ENCODE data around the gene LLGL2. TPM values are rescaled to one million over a fixed set of nuclear protein-coding genes. Genes with fewer than 3 reads are reported as not detected.
"Not testable (repeated sequence)": the region's sequence is repeated elsewhere in the genome, so short reads cannot be mapped to it uniquely, and the experiment has no call there.

The LLGL2 gene
- polyA plus RNA-seq, 4 donors: 40.3 to 106 (median 77.2) TPM

DNA sequence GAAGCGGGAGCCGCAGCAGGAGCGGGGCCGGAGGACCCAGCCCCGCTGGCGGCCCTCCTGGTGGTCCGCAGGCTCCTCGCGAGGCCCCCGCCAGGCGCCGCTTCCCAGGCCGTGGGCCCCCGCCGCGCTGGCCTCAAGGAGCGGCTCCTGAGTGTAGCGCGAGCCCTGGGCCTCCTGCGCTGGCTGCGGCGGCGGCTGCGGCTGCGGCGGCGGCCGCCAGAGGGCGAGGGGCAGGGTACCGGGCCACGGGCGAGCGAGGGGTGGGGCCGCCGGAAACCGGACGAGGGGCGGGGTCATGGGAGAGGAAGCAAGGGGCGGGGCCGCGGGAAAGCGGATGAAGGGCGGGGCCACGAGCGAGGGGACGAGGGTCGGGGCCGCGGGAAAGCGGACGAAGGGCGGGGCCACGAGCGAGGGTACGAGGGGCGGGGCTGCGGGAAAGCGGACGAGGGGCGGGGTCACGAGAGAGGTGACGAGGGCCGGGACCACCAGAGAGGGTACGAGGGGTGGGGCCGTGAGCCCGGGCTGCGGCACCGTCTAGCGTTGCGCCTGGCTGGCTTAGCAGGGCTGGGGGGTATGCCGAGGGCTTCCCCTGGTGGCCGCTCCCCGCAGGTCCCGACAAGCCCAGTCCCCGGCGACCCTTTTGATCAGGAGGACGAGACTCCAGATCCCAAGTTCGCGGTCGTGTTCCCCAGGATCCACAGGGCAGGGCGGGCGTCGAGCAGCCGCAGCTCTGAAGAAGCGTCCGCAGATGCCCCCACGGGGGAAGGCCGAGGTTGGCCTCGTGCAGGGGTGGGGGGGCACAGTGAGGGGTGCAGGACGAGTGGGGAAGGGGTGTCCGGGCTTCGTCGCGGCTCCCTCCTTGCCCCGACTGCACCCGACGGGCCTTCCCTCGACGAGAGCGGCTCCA lies 63.8 kb downstream of the LLGL2 start:
- peak; percentile 36 to 84 (median 80) for DNase-seq (ENCODE audit: low read depth in 4 of 4, low spot score in 2 of 4)

GRCh38 chr17:75589919-75590303 lies 64.4 kb downstream of the LLGL2 start:
- no peak for DNase-seq (ENCODE audit: low read depth in 4 of 4, low spot score in 2 of 4)

DNA sequence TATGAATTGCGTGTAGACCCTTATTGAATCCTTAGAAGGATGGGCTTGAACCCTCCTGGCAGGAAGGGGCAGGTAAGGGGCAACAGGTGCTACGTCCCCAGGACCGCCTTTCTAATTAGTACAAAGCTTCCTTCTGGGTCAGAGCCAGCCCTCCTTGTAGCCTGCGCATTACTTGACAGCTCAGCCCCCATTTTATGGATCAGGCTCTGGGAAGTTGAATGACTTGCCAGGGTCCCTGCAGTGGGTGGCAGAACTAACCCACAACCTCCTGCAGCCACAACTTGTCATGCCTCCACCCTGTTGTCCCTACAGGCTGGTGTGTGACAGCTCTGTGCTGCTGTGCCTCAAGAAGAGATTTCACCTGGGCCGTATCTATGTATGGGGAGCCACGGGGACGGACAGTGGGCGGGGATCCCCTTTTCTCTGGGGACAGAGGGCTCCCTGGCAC lies 64.8 kb downstream of the LLGL2 start:
- DNase-seq (ENCODE audit: low read depth in 4 of 4, low spot score in 2 of 4): no peak

DNA sequence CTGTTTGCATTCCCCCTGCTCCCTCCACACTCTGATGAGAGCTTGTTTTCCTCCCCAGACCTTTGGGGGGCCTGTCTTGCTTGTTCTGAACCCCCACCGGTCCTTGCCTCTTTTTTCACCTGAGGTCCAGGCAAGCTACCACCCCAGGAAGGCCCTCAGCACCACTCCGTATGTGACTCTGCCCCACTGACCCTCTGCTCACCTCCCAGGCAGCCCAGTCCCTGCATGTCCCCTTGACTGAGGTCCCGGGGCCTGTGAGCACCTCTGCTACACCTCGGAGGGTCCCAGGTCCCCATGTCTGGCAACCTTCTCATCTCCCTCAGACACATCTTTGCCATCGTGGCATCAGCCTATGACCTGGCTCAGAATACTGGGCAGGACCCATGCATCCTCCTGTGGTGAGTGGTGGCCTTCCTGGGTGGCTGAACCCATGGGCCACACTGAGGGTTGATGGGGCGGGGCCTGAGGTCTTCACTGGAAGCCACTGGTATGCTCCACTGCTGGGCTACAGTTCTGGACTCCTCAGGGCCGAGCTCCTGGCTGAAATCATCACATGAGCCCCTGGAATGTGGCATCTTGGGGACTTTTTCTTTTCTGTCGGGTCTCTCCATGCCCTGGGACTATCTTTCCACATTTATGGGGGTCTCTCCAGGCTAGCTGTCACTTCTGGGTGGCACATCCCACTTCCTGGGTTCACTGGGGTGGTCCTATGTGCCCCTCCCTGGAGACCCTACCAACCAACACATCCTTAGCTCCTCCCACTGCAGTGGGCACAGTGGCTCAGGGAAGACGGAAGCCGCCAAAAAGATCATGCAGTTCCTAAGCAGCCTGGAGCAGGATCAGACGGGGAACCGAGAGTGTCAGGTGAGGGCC lies 65.6 kb downstream of the LLGL2 start:
- DNase-seq (ENCODE audit: low read depth in 4 of 4, low spot score in 2 of 4): no peak

DNA sequence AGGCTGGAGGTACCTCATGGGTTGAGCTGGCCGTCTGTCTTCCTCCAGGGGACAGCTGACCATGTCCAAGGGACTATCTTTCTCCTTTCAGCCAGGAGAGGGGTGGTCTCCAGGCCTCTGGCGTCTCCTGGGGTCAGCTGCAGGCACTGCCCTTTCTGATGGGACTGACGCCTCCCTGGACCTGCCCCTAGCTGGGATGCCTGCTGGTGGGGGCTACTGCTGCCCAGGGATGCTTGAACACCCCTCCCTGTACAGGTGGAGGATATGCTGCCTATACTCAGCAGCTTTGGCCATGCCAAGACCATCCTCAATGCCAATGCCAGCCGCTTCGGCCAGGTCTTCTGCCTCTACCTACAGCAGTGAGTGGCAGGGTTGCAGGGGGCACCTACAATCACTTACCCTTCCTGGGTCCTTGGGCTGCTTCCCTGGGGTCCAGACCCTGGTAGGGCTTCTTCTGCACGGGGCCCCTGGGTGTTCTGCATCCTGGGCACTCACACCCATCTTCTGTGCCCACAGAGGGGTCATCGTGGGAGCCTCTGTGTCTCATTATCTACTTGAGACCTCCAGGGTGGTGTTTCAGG lies 66.3 kb downstream of the LLGL2 start:
- no peak for DNase-seq (ENCODE audit: low read depth in 4 of 4, low spot score in 2 of 4)

DNA sequence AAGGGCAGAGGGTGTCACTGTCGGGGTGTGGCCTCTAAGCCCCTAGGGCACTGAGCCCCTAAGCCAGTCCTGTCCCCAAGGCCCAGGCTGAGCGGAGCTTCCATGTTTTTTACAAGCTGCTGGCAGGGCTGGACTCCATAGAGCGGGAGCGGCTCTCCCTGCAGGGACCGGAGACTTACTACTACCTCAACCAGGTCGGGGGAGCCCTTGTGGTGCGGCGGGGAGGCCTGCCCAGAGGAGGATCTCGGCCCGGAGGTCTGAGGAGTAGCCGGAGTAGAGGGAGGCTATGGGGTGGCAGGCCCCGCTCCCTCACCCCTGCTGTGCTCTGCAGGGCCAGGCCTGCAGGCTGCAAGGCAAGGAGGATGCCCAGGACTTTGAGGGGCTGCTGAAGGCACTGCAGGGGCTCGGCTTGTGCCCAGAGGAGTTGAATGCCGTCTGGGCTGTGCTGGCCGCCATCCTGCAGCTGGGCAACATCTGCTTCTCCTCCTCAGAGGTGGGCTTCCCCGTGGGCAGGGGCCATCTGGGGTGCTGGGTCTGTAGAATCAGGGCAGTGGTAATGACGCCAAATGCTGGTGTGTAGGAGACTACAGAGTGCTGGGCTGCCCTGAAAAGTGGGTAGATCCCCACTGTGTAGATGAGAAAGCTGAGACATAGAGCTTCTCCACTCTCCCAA lies 67.0 kb downstream of the LLGL2 start:
- no peak for DNase-seq (ENCODE audit: low read depth in 4 of 4, low spot score in 2 of 4)

DNA sequence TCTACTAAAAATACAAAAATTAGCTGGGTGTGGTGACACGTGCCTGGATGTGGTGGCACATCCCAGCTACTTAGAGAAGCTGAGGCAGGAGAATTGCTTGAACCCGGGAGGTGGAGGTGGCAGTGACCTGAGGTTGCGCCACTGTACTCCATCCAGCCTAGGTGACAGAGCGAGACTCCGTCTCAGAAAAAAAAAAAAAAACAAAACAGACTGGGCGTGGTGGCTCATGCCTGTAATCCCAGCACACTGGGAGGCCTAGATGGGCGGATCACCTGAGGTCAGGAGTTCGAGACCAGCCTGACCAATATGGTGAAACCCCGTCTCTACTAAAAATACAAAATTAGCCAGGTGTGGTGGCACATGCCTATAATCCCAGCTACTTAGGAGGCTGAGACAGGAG lies 67.9 kb downstream of the LLGL2 start:
- not testable (repeated sequence) for DNase-seq (ENCODE audit: low read depth in 4 of 4, low spot score in 2 of 4)

DNA sequence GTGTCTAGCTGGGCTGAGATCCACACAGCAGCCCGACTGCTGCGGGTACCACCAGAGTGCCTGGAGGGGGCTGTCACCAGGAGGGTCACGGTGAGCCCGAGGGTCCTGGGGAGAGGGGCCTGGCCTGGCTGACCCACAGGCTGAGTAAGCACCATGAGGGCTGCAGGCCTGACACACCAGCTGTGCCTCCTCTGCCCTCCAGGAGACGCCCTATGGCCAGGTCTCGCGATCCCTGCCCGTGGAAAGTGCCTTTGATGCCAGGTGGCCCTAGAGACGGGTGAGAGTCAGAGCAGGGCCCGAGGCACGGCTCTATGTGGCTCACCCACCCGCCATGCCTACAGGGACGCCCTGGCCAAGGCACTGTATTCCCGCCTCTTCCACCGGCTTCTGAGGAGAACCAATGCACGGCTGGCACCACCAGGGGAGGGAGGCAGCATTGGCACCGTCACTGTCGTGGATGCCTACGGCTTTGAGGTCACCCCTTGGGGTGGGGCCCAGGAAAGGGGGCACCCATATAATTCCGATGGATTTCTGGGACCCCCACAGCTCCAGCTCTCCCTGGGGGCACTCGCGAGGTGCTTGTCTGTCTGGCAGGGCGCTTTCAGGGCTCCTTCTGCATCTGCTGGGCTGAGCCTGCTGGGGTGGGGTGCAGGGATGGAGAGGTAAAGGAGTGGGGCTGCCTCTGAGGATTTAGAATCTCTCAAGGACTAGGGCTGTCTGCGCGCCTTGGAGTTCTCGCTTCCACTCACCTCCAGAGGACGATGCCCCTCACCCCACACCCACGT lies 69.2 kb downstream of the LLGL2 start:
- no peak for DNase-seq (ENCODE audit: low read depth in 4 of 4, low spot score in 2 of 4)

- no peak for DNase-seq (ENCODE audit: low read depth in 4 of 4, low spot score in 2 of 4)
These were observed 69.9 kb downstream of the LLGL2 start for GRCh38 chr17:75595284-75595919.

- DNase-seq (ENCODE audit: low read depth in 4 of 4, low spot score in 2 of 4): no peak
These were observed 70.4 kb downstream of the LLGL2 start for GRCh38 chr17:75595920-75596313.

DNA sequence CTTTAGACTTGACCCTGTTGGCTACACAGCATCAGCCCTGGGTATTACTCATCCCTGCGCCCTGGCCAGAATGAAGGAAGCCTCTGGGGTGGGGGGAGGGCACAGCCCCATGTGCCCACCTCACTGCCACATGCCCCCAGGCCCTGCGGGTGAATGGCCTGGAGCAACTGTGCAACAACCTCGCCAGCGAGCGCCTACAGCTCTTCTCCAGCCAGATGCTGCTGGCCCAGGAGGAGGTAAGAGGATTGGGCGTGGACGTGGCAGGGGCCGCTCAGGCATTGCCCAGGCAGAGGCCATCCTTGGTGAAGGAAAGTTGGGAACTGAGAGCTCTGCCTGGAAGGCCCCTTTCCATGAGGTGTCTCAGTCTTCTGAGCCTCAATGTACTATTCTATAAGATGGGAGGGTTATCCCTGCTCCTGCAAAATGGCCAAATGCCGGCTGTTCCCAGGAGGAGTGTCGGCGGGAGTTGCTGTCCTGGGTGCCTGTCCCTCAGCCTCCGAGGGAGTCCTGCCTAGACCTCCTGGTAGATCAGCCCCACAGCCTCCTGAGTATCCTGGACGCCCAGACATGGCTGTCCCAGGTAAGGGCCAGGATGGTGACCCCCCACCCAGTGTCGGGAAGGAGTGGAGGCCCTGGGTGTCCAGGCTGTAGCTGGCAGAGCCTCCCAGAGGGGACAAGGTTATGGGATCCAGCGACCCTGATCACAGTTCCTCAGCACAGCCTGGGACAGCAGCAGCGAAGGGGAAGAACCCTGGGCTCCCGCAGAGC lies 71.0 kb downstream of the LLGL2 start:
- no peak for DNase-seq (ENCODE audit: low read depth in 4 of 4, low spot score in 2 of 4)

- no peak for DNase-seq (ENCODE audit: low read depth in 4 of 4, low spot score in 2 of 4)
These were observed 75.8 kb downstream of the LLGL2 start for GRCh38 chr17:75601057-75601987.

GRCh38 chr17:75602644-75603043 lies 77.1 kb downstream of the LLGL2 start:
- DNase-seq (ENCODE audit: low read depth in 4 of 4, low spot score in 2 of 4): no peak

DNA sequence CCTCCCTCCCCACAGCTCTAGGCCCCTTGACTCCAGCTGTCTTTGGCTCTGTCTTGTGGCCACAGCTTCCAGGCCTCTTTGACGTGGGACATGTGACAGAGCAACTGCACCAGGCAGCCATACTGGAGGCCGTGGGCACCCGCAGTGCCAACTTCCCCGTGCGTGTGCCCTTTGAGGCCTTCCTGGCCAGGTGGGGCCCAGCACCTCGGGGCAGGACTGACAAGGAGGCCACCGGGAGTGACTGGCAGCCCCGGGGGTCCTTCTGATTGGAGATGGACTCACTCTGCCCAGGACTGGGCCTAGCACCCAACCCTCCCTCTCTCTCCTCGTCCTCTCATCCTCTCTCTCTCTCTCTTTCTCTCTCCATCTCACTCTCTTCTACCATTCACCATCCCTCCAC lies 77.6 kb downstream of the LLGL2 start:
- no peak for DNase-seq (ENCODE audit: low read depth in 4 of 4, low spot score in 2 of 4)

DNA sequence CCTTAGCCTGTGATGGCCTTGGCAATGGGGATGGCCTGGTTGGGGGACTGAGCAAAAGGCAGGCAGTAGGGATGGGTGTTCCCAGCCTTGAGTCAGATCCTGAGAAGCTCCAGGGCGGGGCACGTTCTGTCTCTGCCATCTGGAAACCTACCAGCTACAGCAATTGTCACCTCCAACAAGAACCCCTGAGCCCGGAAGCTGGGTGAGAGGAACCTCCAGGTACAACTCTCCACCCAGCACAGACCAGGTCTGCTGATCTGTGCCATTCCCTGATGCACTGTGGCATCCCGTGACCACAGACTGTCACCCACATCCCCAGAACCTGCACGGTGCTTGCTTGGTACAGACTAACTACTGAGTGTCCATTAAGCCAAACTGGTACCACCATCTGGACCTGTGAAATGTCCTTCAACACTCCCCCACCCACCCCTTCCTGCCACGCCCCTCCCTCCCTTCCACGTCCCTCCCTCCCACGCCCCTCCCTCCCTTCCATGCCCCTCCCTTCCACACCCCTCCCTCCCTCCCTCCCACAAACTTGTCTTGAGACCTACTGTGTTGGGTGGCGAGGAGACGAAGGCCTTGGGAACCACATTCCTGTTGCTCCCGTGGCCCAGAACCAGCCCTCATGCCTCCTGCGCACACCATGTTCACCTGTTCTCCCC lies 78.7 kb downstream of the LLGL2 start:
- DNase-seq (ENCODE audit: low read depth in 4 of 4, low spot score in 2 of 4): no peak

DNA sequence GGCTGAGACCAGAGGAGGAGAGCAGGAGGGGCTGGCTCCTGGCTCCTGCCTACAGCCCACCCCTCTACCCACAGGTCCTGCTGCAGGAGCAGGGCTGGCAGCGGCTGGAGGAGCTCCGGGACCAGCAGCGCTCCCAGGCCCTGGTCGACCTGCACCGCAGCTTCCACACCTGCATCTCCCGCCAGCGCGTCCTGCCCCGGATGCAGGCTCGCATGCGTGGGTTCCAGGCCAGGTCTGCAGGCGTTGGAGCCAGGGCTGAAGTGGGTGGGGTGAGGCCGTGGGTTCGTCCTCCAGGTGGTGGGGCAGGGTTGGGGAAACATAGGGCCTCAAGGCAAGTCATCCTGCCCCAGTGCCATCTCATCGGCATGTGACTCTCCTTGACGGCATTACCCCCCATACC lies 80.3 kb downstream of the LLGL2 start:
- no peak for DNase-seq (ENCODE audit: low read depth in 4 of 4, low spot score in 2 of 4)

- DNase-seq (ENCODE audit: low read depth in 4 of 4, low spot score in 2 of 4): no peak
These were observed 81.6 kb downstream of the LLGL2 start for GRCh38 chr17:75607086-75607485.
